Neural cell (in vitro differentiated cells): ENCODE data around the gene GSTP1. TPM values are rescaled to one million over a fixed set of nuclear protein-coding genes. Genes with fewer than 3 reads are reported as not detected.

ENCODE experiments used
- H2AFZ ChIP-seq: fragments of 200-600, 300-800 bp; sonication (generic), shearing (Covaris generic); 2 replicates; pipeline ENCODE4 v1.6.0; 2014; ENCODE audit warnings: low read depth, mild to moderate bottlenecking, antibody characterized with exemption, low read length, moderate library complexity
- H3F3A ChIP-seq: fragments of 200-600 bp; shearing (Covaris generic); 2 replicates; pipeline ENCODE4 v1.6.1; 2016; ENCODE audit warnings: mild to moderate bottlenecking, moderate library complexity, mixed read lengths, antibody characterized with exemption, low read length; ENCODE audit not compliant: insufficient read depth, poor library complexity, severe bottlenecking
- H3K27ac ChIP-seq: fragments of 200-600, 300-800 bp; sonication (generic), shearing (Covaris generic); 2 replicates; pipeline ENCODE4 v1.5.1; 2014; ENCODE audit warnings: mild to moderate bottlenecking, low read length, moderate library complexity
- H3K27me3 ChIP-seq: fragments of 300-800, 200-600 bp; sonication (generic), shearing (Covaris generic); 2 replicates; pipeline ENCODE4 v1.6.0; 2014; ENCODE audit warnings: mild to moderate bottlenecking, low read depth, low read length, moderate library complexity; ENCODE audit not compliant: insufficient read depth
- H3K36me3 ChIP-seq: fragments of 300-800, 200-600 bp; sonication (generic), shearing (Covaris generic); 2 replicates; pipeline ENCODE4 v1.5.1; 2014; ENCODE audit warnings: mild to moderate bottlenecking, antibody characterized with exemption, low read length, moderate library complexity; ENCODE audit not compliant: insufficient read depth
- H3K4me2 ChIP-seq: fragments of 300-800, 200-600 bp; sonication (generic), shearing (Covaris generic); 2 replicates; pipeline ENCODE4 v1.6.0; 2014; ENCODE audit warnings: mild to moderate bottlenecking, low read length
- H3K4me3 ChIP-seq: fragments of 300-800, 200-600 bp; sonication (generic), shearing (Covaris generic); 2 replicates; pipeline ENCODE4 v1.5.1; 2014; ENCODE audit warnings: mild to moderate bottlenecking, low read length, moderate library complexity
- H3K79me2 ChIP-seq: fragments of 200-600 bp; shearing (Covaris generic); replicated peaks from 2 replicates; pipeline ENCODE4 v1.6.0; 2014; ENCODE audit warnings: mild to moderate bottlenecking, low read length, moderate library complexity; ENCODE audit not compliant: insufficient read depth
- H3K9ac ChIP-seq: fragments of 300-800, 200-600 bp; sonication (generic), shearing (Covaris generic); 2 replicates; pipeline ENCODE4 v1.6.1; 2016; ENCODE audit warnings: mild to moderate bottlenecking, low read length, mixed read lengths
- H3K9me2 ChIP-seq: fragments of 200-600 bp; shearing (Covaris generic); 2 replicates; pipeline ENCODE4 v1.6.1; 2016; ENCODE audit warnings: mild to moderate bottlenecking, low read length, mixed read lengths; ENCODE audit not compliant: insufficient read depth
- H3K9me3 ChIP-seq: fragments of 200-600, 300-800 bp; sonication (generic), shearing (Covaris generic); 2 replicates; pipeline ENCODE4 v1.6.1; 2016; ENCODE audit warnings: mild to moderate bottlenecking, mixed run types, low read length, moderate library complexity, mixed read lengths
- H4K20me1 ChIP-seq: fragments of 200-600 bp; shearing (Covaris generic); 2 replicates; pipeline ENCODE4 v1.6.1; 2016; ENCODE audit warnings: mild to moderate bottlenecking, mixed run types; ENCODE audit not compliant: insufficient read depth
- CTCF ChIP-seq: fragments of 450-650 bp; IDR thresholded peaks from 2 replicates; pipeline ENCODE4 v1.5.1; 2014; ENCODE audit warnings: antibody characterized with exemption, mild to moderate bottlenecking, moderate library complexity; ENCODE audit not compliant: poor library complexity, severe bottlenecking
- EP300 ChIP-seq: fragments of 450-650 bp; conservative IDR thresholded peaks from 2 replicates; pipeline ENCODE4 v1.6.1; 2014; ENCODE audit warnings: antibody characterized with exemption, mild to moderate bottlenecking, moderate library complexity; ENCODE audit not compliant: poor library complexity, severe bottlenecking
- EZH2 ChIP-seq: fragments of 200-600, 300-800 bp; shearing (Covaris generic), sonication (generic); IDR thresholded peaks from 2 replicates; pipeline ENCODE4 v1.6.1; 2014; ENCODE audit warnings: antibody characterized with exemption, low read length, borderline replicate concordance, mild to moderate bottlenecking; ENCODE audit not compliant: insufficient read depth, poor library complexity, severe bottlenecking
- MXI1 ChIP-seq: fragments of 450-650 bp; conservative IDR thresholded peaks from 2 replicates; pipeline ENCODE4 v1.6.1; 2014; ENCODE audit warnings: antibody characterized with exemption, mild to moderate bottlenecking; ENCODE audit not compliant: poor library complexity, severe bottlenecking
- POLR2AphosphoS5 ChIP-seq: IDR thresholded peaks from 2 replicates; pipeline ENCODE4 v1.6.1; 2012
- RAD21 ChIP-seq: fragments of 450-650 bp; conservative IDR thresholded peaks from 2 replicates; pipeline ENCODE4 v1.6.1; 2014; ENCODE audit warnings: antibody characterized with exemption, mild to moderate bottlenecking, moderate library complexity
- REST ChIP-seq: IDR thresholded peaks from 2 replicates; pipeline ENCODE4 v1.6.1; 2012; ENCODE audit warnings: borderline replicate concordance
- SMC3 ChIP-seq: fragments of 450-650 bp; conservative IDR thresholded peaks from 2 replicates; pipeline ENCODE4 v1.6.1; 2014; ENCODE audit warnings: antibody characterized with exemption, mild to moderate bottlenecking, moderate library complexity; ENCODE audit not compliant: poor library complexity
- TAF1 ChIP-seq: IDR thresholded peaks from 2 replicates; pipeline ENCODE4 v1.6.1; 2012; ENCODE audit warnings: low read depth
- polyA plus RNA-seq: library from polyadenylated mRNA; depleted of rRNA; stranded (reverse); fragments of >200 nt; gene quantifications from 2 replicates; pipeline ENCODE4 v1.2.3, GENCODE V29; 2014

GSTP1 gene
- polyA plus RNA-seq, 1 donor from 2014 or later, result 94.6 TPM

- Histone ChIP-seq H3F3A (no peaks in the 10 kb centered on the region), H3K9me3 (no peaks in the 10 kb centered on the region), H3K27me3 (no peaks in the 10 kb centered on the region), H3K4me3 (no peak overlapping the region), H3K36me3 (no peaks in the 10 kb centered on the region), H2AFZ (no peak overlapping the region), H4K20me1 (no peaks in the 10 kb centered on the region), H3K9ac (no peak overlapping the region), H3K27ac (no peak overlapping the region), H3K79me2 (no peaks in the 10 kb centered on the region), H3K9me2 (no peaks in the 10 kb centered on the region), H3K4me2 (no peak overlapping the region)
- TF ChIP-seq POLR2AphosphoS5 (no peak), SMC3 (no peak), MXI1 (no peak)
These were observed 2.1 kb upstream of the GSTP1 start for GRCh38 chr11:67581469-67581868.

- H3K4me3 ChIP-seq, result no peak overlapping the region
- H3K27ac ChIP-seq, result no peak overlapping the region
- TF ChIP-seq TAF1 (no peak), POLR2AphosphoS5 (no peak), EZH2 (no peak), REST (no peak), EP300 (no peak), MXI1 (no peak), RAD21 (no peak), CTCF (no peak), SMC3 (no peak)
- no peak overlapping the region for H3K9ac ChIP-seq
- no peaks in the 10 kb centered on the region for H3F3A ChIP-seq
- H3K36me3 ChIP-seq, result no peaks in the 10 kb centered on the region
- H2AFZ ChIP-seq, result no peak overlapping the region
- no peak overlapping the region for H3K4me2 ChIP-seq
- H4K20me1 ChIP-seq, result no peaks in the 10 kb centered on the region
- H3K79me2 ChIP-seq, result no peaks in the 10 kb centered on the region
- no peaks in the 10 kb centered on the region for H3K27me3 ChIP-seq
- no peaks in the 10 kb centered on the region for H3K9me2 ChIP-seq
- H3K9me3 ChIP-seq, result no peaks in the 10 kb centered on the region
These were observed 1.6 kb upstream of the GSTP1 start for GRCh38 chr11:67582011-67582410.
